CD4-positive, alpha-beta memory T cell (primary cell): Measurements from ENCODE around the gene ACVRL1. TPM values are rescaled to one million over a fixed set of nuclear protein-coding genes. Genes with fewer than 3 reads are reported as not detected.
"Not testable (repeated sequence)": the region's sequence is repeated elsewhere in the genome, so short reads cannot be mapped to it uniquely, and the experiment has no call there.

Experiments used
- CTCF ChIA-PET: fragments of 350-600 bp; sonication (Branson Sonifier 250); formaldehyde crosslinking; loops from one replicate; lab custom pipeline; 2021; ENCODE audit warnings: inconsistent platforms; ENCODE audit not compliant: partially characterized antibody; lab: Charles Lee
- POLR2A ChIA-PET: fragments of 350-600 bp; sonication (Branson Sonifier 250); formaldehyde crosslinking; loops from one replicate; lab custom pipeline; 2021; ENCODE audit not compliant: partially characterized antibody; lab: Charles Lee
- DNase-seq, 5 donors: peaks; one replicate each; pipeline versions ENCODE4 v3.0.0 to v3.0.0-alpha.2; 2020 to 2022; ENCODE audit warnings: mixed read lengths in 1 of 5
- H3K27ac ChIP-seq: one replicate; pipeline ENCODE4 v1.7.0; 2013; ENCODE audit warnings: low read depth, low read length
- H3K27me3 ChIP-seq: 2 replicates; pipeline ENCODE4 v1.7.0; 2013; ENCODE audit warnings: mild to moderate bottlenecking, low read length, moderate library complexity; ENCODE audit not compliant: insufficient read depth
- H3K36me3 ChIP-seq: 2 replicates; pipeline ENCODE4 v1.7.0; 2013; ENCODE audit warnings: mild to moderate bottlenecking, low read length, moderate library complexity; ENCODE audit not compliant: insufficient read depth
- H3K4me1 ChIP-seq: 2 replicates; pipeline ENCODE4 v1.7.0; 2013; ENCODE audit warnings: mild to moderate bottlenecking, low read length, moderate library complexity; ENCODE audit not compliant: insufficient read depth
- H3K4me3 ChIP-seq, 2 donors: one replicate each; pipeline ENCODE4 v1.7.0; 2013; ENCODE audit warnings: low read length in 2 of 2, mild to moderate bottlenecking in 1 of 2
- H3K9me3 ChIP-seq, 2 donors: one replicate each; pipeline ENCODE4 v1.7.0; 2013; ENCODE audit warnings: low read length in 2 of 2, control low read depth in 1 of 2; ENCODE audit not compliant: control insufficient read depth in 1 of 2
- H3K27ac Mint-ChIP-seq, 7 donors: one replicate each; pipeline ENCODE4 v1.8.0; 2020 to 2021; ENCODE audit warnings: mixed read lengths in 7 of 7, mild to moderate bottlenecking in 6 of 7, inconsistent platforms in 3 of 7, moderate library complexity in 3 of 7
- H3K27me3 Mint-ChIP-seq, 2 donors: one replicate each; pipeline ENCODE4 v1.8.0; 2020 to 2021; ENCODE audit warnings: mixed read lengths in 2 of 2
- H3K36me3 Mint-ChIP-seq, 2 donors: one replicate each; pipeline ENCODE4 v1.8.0; 2020 to 2021; ENCODE audit warnings: mixed read lengths in 2 of 2, inconsistent platforms in 1 of 2, mild to moderate bottlenecking in 1 of 2
- H3K4me1 Mint-ChIP-seq, 4 donors: one replicate each; pipeline ENCODE4 v1.8.0; 2020 to 2021; ENCODE audit warnings: mixed read lengths in 4 of 4, mild to moderate bottlenecking in 1 of 4
- H3K4me3 Mint-ChIP-seq, 8 donors: one replicate each; pipeline ENCODE4 v1.8.0; 2020 to 2021; ENCODE audit warnings: mixed read lengths in 8 of 8, mild to moderate bottlenecking in 7 of 8, moderate library complexity in 6 of 8, inconsistent platforms in 3 of 8
- H3K9me3 Mint-ChIP-seq, 8 donors: one replicate each; pipeline ENCODE4 v1.8.0; 2020 to 2021; ENCODE audit warnings: mixed read lengths in 8 of 8, mild to moderate bottlenecking in 5 of 8, inconsistent platforms in 3 of 8, moderate library complexity in 1 of 8
- intact Hi-C: fragments of 100-400 bp; cut with micrococcal nuclease; formaldehyde crosslinking; loops from one replicate; pipeline ENCODE4 v1.15.1; 2023
- polyA plus RNA-seq, 2 donors: library from polyadenylated mRNA; unstranded; fragments of 300-500 nt; fragmentation: Illumina TruSeq; gene quantifications; one replicate each; pipeline ENCODE4 v1.2.3, GENCODE V29; 2021
- total RNA-seq, 2 experiments: library from RNA; stranded (reverse); gene quantifications; one replicate each; pipeline ENCODE4 v1.2.3, GENCODE V29; 2021

Gene ACVRL1
- total and polyA plus RNA-seq, 4 experiments from 2014 or later = 0.15 to 0.83 TPM; not detected in 2

GRCh38 chr12:51874486-51874885, 32.8 kb upstream of the ACVRL1 start:
- intact Hi-C loops = no loop called here
- Mint-ChIP-seq H3K27ac (no peak overlapping the region), H3K4me3 (no peak overlapping the region), H3K36me3 (no peaks in the 10 kb centered on the region), H3K27me3 (peaks cover 18 to 30% of the 10 kb centered on the region in 2 donors), H3K9me3 (no peaks in the 10 kb centered on the region), H3K4me1 (peaks cover 0 to 9% (median 0%) of the 10 kb centered on the region in 4 donors)
- CTCF ChIA-PET = interaction anchor here (1.0 to 2.1 kb wide), 5 partner anchors 11 to 74 kb away, joined by 3 to 12 read pairs (median 3); no protein-coding TSS in a partner anchor
- no peaks in the 10 kb centered on the region for H3K36me3 ChIP-seq
- no peaks in the 10 kb centered on the region for H3K9me3 ChIP-seq
- H3K4me1 ChIP-seq = no peaks in the 10 kb centered on the region
- DNase-seq = no peak
- POLR2A ChIA-PET = no interaction called here
- no peak overlapping the region for H3K27ac ChIP-seq
- no peak overlapping the region for H3K4me3 ChIP-seq
- no peaks in the 10 kb centered on the region for H3K27me3 ChIP-seq

- ChIA-PET CTCF (interaction anchor here (0.7 to 1.1 kb wide), 3 partner anchors 43 to 91 kb away, joined by 4 to 6 read pairs (median 4); no protein-coding TSS in a partner anchor), POLR2A (no interaction called here)
- Mint-ChIP-seq H3K4me1 (no peaks in the 10 kb centered on the region), H3K4me3 (no peak overlapping the region), H3K27me3 (peaks cover 3 to 9% of the 10 kb centered on the region in 2 donors), H3K36me3 (no peaks in the 10 kb centered on the region), H3K9me3 (peaks cover 0 to 2% (median 0%) of the 10 kb centered on the region in 8 donors), H3K27ac (no peak overlapping the region)
- H3K4me1 ChIP-seq = no peaks in the 10 kb centered on the region
- no peaks in the 10 kb centered on the region for H3K27me3 ChIP-seq
- no peak overlapping the region for H3K4me3 ChIP-seq
- H3K36me3 ChIP-seq = no peaks in the 10 kb centered on the region
- H3K27ac ChIP-seq = no peak overlapping the region
- no peaks in the 10 kb centered on the region for H3K9me3 ChIP-seq
- DNase-seq = no peak
- intact Hi-C loops = loop anchor here (5.0 kb wide), 2 partner anchors 57 to 457 kb away; partner anchors contain the start of gene SLC4A8
Observed at GRCh38 chr12:51879102-51879501, 28.2 kb upstream of the ACVRL1 start.

GRCh38 chr12:51883295-51883694, 24.0 kb upstream of the ACVRL1 start:
- Mint-ChIP-seq H3K27me3 (peaks cover 2 to 5% of the 10 kb centered on the region in 2 donors), H3K4me3 (no peak overlapping the region), H3K9me3 (peaks cover 0 to 4% (median 0%) of the 10 kb centered on the region in 8 donors), H3K4me1 (peaks cover 7 to 17% (median 11%) of the 10 kb centered on the region in 4 donors), H3K27ac (no peak overlapping the region), H3K36me3 (no peaks in the 10 kb centered on the region)
- DNase-seq = no peak
- Histone ChIP-seq H3K27ac (no peak overlapping the region), H3K9me3 (no peaks in the 10 kb centered on the region), H3K4me3 (no peak overlapping the region), H3K36me3 (no peaks in the 10 kb centered on the region), H3K4me1 (peaks cover 14% of the 10 kb centered on the region), H3K27me3 (no peaks in the 10 kb centered on the region)
- ChIA-PET POLR2A (no interaction called here), CTCF (interaction anchor here (1.3 kb wide), 1 partner anchor 20 kb away, joined by 4 read pairs; no protein-coding TSS in a partner anchor)
- intact Hi-C loops = no loop called here

- ChIA-PET CTCF (interaction anchor here (0.5 to 1.3 kb wide), 2 partner anchors 20 to 80 kb away, joined by 3 to 4 read pairs; no protein-coding TSS in a partner anchor), POLR2A (no interaction called here)
- Mint-ChIP-seq H3K9me3 (peaks cover 0 to 4% (median 0%) of the 10 kb centered on the region in 8 donors), H3K27ac (peak overlapping the region in 2 of 7 donors; percentile 43 to 54), H3K4me1 (peaks cover 7 to 17% (median 11%) of the 10 kb centered on the region in 4 donors), H3K4me3 (no peak overlapping the region), H3K27me3 (peaks cover 2% of the 10 kb centered on the region in 2 donors), H3K36me3 (no peaks in the 10 kb centered on the region)
- intact Hi-C loops = no loop called here
- DNase-seq = no peak
- Histone ChIP-seq H3K9me3 (no peaks in the 10 kb centered on the region), H3K4me3 (no peak overlapping the region), H3K27me3 (no peaks in the 10 kb centered on the region), H3K27ac (no peak overlapping the region), H3K4me1 (peaks cover 14% of the 10 kb centered on the region), H3K36me3 (no peaks in the 10 kb centered on the region)
Observed at GRCh38 chr12:51883998-51884675, 23.2 kb upstream of the ACVRL1 start.

GRCh38 chr12:51884676-51885229, 22.6 kb upstream of the ACVRL1 start:
- CTCF ChIA-PET = interaction anchor here (1.3 to 2.7 kb wide), 5 partner anchors 9 to 108 kb away, joined by 4 to 15 read pairs (median 7); no protein-coding TSS in a partner anchor
- H3K36me3 Mint-ChIP-seq = no peaks in the 10 kb centered on the region
- no peaks in the 10 kb centered on the region for H3K27me3 Mint-ChIP-seq
- no peaks in the 10 kb centered on the region for H3K9me3 ChIP-seq
- no peaks in the 10 kb centered on the region for H3K27me3 ChIP-seq
- H3K4me3 ChIP-seq = no peak overlapping the region
- no peak overlapping the region for H3K27ac ChIP-seq
- H3K4me1 Mint-ChIP-seq = peaks cover 7 to 17% (median 11%) of the 10 kb centered on the region in 4 donors
- peak overlapping the region in 1 of 8 donors; percentile 38 for H3K4me3 Mint-ChIP-seq
- H3K4me1 ChIP-seq = peaks cover 14% of the 10 kb centered on the region
- H3K36me3 ChIP-seq = no peaks in the 10 kb centered on the region
- POLR2A ChIA-PET = no interaction called here
- H3K27ac Mint-ChIP-seq = peak overlapping the region in 2 of 7 donors; percentile 22 to 61
- peaks cover 0 to 4% (median 0%) of the 10 kb centered on the region in 8 donors for H3K9me3 Mint-ChIP-seq
- intact Hi-C loops = no loop called here
- DNase-seq = no peak

- H3K9me3 ChIP-seq, DNase-seq, H3K27me3 Mint-ChIP-seq, intact Hi-C loops, H3K27me3 ChIP-seq, H3K4me3 ChIP-seq, H3K36me3 ChIP-seq, H3K36me3 Mint-ChIP-seq, H3K9me3 Mint-ChIP-seq, H3K27ac ChIP-seq: not testable (repeated sequence)
- Mint-ChIP-seq H3K4me3 (peak overlapping the region in 6 of 8 donors; percentile 17 to 60 (median 54)), H3K27ac (peak overlapping the region; percentile 45 to 88 (median 83)), H3K4me1 (peaks cover 7 to 17% (median 11%) of the 10 kb centered on the region in 4 donors)
- peaks cover 14% of the 10 kb centered on the region for H3K4me1 ChIP-seq
- CTCF ChIA-PET = interaction anchor here (0.7 to 2.7 kb wide), 13 partner anchors 10 to 140 kb away, joined by 3 to 15 read pairs (median 5); no protein-coding TSS in a partner anchor
- POLR2A ChIA-PET = interaction anchor here (0.6 to 1.9 kb wide), 7 partner anchors 18 to 1876 kb away, joined by 3 to 9 read pairs (median 3); partner anchors contain the start of gene ATG101
Observed at GRCh38 chr12:51885294-51886020, 21.8 kb upstream of the ACVRL1 start.
